ENCODE measurements around the gene NAA38.
A peak's percentile ranks its signal among the peaks of the same experiment; 100 is the strongest.

The NAA38 gene

GRCh38 chr17:7884581-7885366, 27.4 kb upstream of the NAA38 start:
- Histone ChIP-seq H3K36me3 (ENCODE audit: insufficient read depth, low read length) (peaks cover 12% of the 10 kb centered on the region), H3K4me3 (peak overlapping the region; percentile 90), H3K27ac (peak overlapping the region; percentile 100), H3K9ac (ENCODE audit: insufficient read length) (peak overlapping the region; percentile 91), H3K9me3 (ENCODE audit: low read depth, low read length) (no peaks in the 10 kb centered on the region)
- TF ChIP-seq EZH2 (IDR thresholded peaks at IDR 0.05): no peak
- DNase-seq (ENCODE audit: low read depth, low spot score): no peak

DNA sequence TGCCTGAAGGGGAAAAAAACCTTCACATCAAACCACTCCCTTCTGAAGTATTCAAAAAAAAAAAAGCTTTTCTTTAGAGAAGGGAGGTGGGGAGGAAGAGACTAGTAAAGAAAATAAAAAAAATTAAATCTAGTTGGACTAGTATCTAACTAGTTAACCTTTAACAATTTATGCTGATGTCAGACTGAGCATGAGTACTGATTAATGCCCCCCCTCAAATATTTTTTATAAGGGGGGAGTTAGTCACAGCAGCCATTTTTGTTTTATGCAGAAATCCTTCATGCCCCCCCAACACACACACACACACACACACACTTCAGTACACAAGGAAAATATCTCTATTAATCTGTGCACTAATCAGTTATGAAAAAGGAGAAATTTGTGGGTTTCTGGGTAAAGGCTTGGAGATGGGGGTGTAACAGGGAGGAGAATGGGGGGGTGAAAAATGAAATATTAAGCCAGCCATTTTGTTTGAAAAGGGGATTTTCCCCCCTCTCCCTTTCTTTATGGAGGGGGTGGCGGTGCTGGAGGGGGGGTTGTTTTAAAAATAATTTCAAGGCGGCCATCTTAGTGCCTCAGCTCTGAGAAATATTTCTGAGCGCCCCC, 26.5 kb upstream of the NAA38 start:
- H3K4me3 ChIP-seq: peak overlapping the region; percentile 82

GRCh38 chr17:7882629-7883028, 25.3 kb upstream of the NAA38 start:
- TF ChIP-seq EZH2 (IDR thresholded peaks at IDR 0.05) (no peak), FOXP2 (optimal IDR thresholded peaks at IDR 0.05; ENCODE audit: control extremely low read depth, extremely low read length, insufficient read depth) (no peak), POLR2AphosphoS5 (IDR thresholded peaks at IDR 0.05; ENCODE audit: borderline replicate concordance, low read depth, low read length) (no peak)
- no peak for DNase-seq (ENCODE audit: low read depth, low spot score)
- H3K36me3 ChIP-seq (ENCODE audit: insufficient read depth, low read length): peaks cover 9% of the 10 kb centered on the region; the same call in 1 of the 2 replicates
- H3K9ac ChIP-seq (ENCODE audit: insufficient read length): no peak overlapping the region
- no peaks in the 10 kb centered on the region for H3K9me3 ChIP-seq (ENCODE audit: low read depth, low read length)
- no peak overlapping the region; the same call in 1 of the 2 replicates for H3K4me3 ChIP-seq
- peak overlapping the region; percentile 99 for H3K27ac ChIP-seq

More for the DNA sequence above, 26.5 kb upstream of the NAA38 start:
- no peaks in the 10 kb centered on the region for H3K9me3 ChIP-seq (ENCODE audit: low read depth, low read length)
- H3K9ac ChIP-seq (ENCODE audit: insufficient read length): peak overlapping the region; percentile 91
- H3K36me3 ChIP-seq (ENCODE audit: insufficient read depth, low read length): peaks cover 9% of the 10 kb centered on the region; the same call in 1 of the 2 replicates
- no peak for DNase-seq (ENCODE audit: low read depth, low spot score)
- peak overlapping the region; percentile 99 for H3K27ac ChIP-seq
- TF ChIP-seq EZH2 (IDR thresholded peaks at IDR 0.05) (no peak), FOXP2 (optimal IDR thresholded peaks at IDR 0.05; ENCODE audit: control extremely low read depth, extremely low read length, insufficient read depth) (no peak), POLR2AphosphoS5 (IDR thresholded peaks at IDR 0.05; ENCODE audit: borderline replicate concordance, low read depth, low read length) (no peak)

DNA sequence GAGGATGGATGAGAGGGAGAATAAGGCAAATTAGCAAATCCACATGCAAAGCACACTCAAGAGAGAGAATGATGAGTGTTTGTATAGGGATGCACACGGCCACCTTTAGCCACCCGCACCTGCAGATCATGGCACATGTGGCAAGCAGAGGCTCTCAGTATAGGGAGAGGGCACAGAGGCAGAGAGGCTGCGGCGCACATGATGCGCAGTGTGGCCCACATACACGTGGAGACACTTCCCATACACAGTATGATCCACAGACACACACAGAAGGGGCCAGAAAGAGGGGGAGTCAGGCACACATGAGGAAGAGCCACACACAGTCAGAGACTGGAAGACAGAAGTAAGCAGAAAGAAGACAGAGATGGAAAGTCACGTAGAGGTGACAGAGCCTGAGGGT, 24.7 kb upstream of the NAA38 start:
- H3K9ac ChIP-seq (ENCODE audit: insufficient read length): peak overlapping the region; percentile 42
- TF ChIP-seq EZH2 (IDR thresholded peaks at IDR 0.05) (no peak), POLR2AphosphoS5 (IDR thresholded peaks at IDR 0.05; ENCODE audit: borderline replicate concordance, low read depth, low read length) (no peak), FOXP2 (optimal IDR thresholded peaks at IDR 0.05; ENCODE audit: control extremely low read depth, extremely low read length, insufficient read depth) (no peak)

GRCh38 chr17:7881276-7882054, 24.1 kb upstream of the NAA38 start:
- H3K9me3 ChIP-seq (ENCODE audit: low read depth, low read length): no peaks in the 10 kb centered on the region
- no peak overlapping the region for H3K4me3 ChIP-seq
- DNase-seq (ENCODE audit: low read depth, low spot score): no peak
- H3K9ac ChIP-seq (ENCODE audit: insufficient read length): peak overlapping the region; percentile 29
- peaks cover 9% of the 10 kb centered on the region; the same call in 1 of the 2 replicates for H3K36me3 ChIP-seq (ENCODE audit: insufficient read depth, low read length)
- no peak overlapping the region for H3K27ac ChIP-seq
- no peak for TF ChIP-seq FOXP2 (optimal IDR thresholded peaks at IDR 0.05; ENCODE audit: control extremely low read depth, extremely low read length, insufficient read depth)
- no peak for TF ChIP-seq POLR2AphosphoS5 (IDR thresholded peaks at IDR 0.05; ENCODE audit: borderline replicate concordance, low read depth, low read length)
- TF ChIP-seq EZH2 (IDR thresholded peaks at IDR 0.05): no peak

More for the DNA sequence above, 24.7 kb upstream of the NAA38 start:
- DNase-seq (ENCODE audit: low read depth, low spot score): no peak
- no peaks in the 10 kb centered on the region for H3K9me3 ChIP-seq (ENCODE audit: low read depth, low read length)
- H3K27ac ChIP-seq: peak overlapping the region; percentile 38; the same call in 1 of the 2 replicates
- no peak overlapping the region for H3K4me3 ChIP-seq
- H3K36me3 ChIP-seq (ENCODE audit: insufficient read depth, low read length): peaks cover 9% of the 10 kb centered on the region; the same call in 1 of the 2 replicates

DNA sequence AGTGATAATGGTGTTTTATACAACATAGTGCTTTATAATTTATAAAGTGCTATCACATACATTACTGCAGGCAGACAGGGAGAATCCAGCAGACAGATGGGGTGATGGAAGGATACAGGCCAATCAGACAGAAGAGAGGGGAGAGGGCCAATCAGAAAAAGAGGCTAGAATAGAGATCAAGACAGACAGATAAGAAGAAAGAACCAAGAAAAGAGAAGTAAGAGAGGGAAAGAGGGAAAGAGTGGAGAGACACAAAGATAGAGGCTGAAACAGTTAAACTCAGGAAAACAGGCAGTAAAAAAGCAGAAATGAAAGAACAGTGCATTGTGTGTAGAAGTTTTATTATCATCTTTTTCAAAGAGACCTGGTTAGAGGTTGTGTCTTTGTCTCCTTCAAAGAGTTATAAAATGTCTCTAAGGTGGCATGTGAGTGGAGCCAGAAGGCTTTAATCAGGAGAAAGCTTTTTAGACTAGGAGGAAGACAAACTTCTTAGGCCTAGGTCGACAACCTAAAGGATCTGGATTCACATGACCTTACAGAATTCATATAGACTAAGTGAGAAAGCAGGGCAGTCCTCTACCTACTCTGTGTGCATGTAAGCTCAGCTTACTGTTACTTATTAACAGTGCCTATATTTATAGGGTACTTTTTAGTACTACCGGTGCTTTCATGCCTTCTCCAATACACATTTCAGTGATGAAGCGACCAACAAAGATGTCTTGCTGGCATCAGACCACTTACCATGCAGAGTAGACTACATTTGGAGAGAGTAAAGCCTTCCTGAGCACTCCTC, 22.9 kb upstream of the NAA38 start:
- Histone ChIP-seq H3K9ac (ENCODE audit: insufficient read length) (peak overlapping the region; percentile 19), H3K4me3 (no peak overlapping the region), H3K27ac (no peak overlapping the region), H3K36me3 (ENCODE audit: insufficient read depth, low read length) (peaks cover 11% of the 10 kb centered on the region; the same call in 1 of the 2 replicates), H3K9me3 (ENCODE audit: low read depth, low read length) (no peaks in the 10 kb centered on the region)
- DNase-seq (ENCODE audit: low read depth, low spot score): no peak
- TF ChIP-seq POLR2AphosphoS5 (IDR thresholded peaks at IDR 0.05; ENCODE audit: borderline replicate concordance, low read depth, low read length): no peak
- no peak for TF ChIP-seq EZH2 (IDR thresholded peaks at IDR 0.05)
- TF ChIP-seq FOXP2 (optimal IDR thresholded peaks at IDR 0.05; ENCODE audit: control extremely low read depth, extremely low read length, insufficient read depth): no peak

GRCh38 chr17:7878234-7878633, 20.9 kb upstream of the NAA38 start:
- no peak overlapping the region for H3K27ac ChIP-seq
- peaks cover 11% of the 10 kb centered on the region; the same call in 1 of the 2 replicates for H3K36me3 ChIP-seq (ENCODE audit: insufficient read depth, low read length)
- TF ChIP-seq FOXP2 (optimal IDR thresholded peaks at IDR 0.05; ENCODE audit: control extremely low read depth, extremely low read length, insufficient read depth): no peak
- TF ChIP-seq POLR2AphosphoS5 (IDR thresholded peaks at IDR 0.05; ENCODE audit: borderline replicate concordance, low read depth, low read length): no peak
- TF ChIP-seq EZH2 (IDR thresholded peaks at IDR 0.05): no peak
- no peaks in the 10 kb centered on the region for H3K9me3 ChIP-seq (ENCODE audit: low read depth, low read length)
- H3K9ac ChIP-seq (ENCODE audit: insufficient read length): no peak overlapping the region
- no peak overlapping the region for H3K4me3 ChIP-seq
- DNase-seq (ENCODE audit: low read depth, low spot score): no peak
